DOHH2 (cell line): ENCODE data around the gene PCDHB5.
"Not testable (repeated sequence)": the region's sequence is repeated elsewhere in the genome, so short reads cannot be mapped to it uniquely, and the experiment has no call there.

ENCODE experiments used
- H3F3A ChIP-seq: fragments of 200-600 bp; sonication (generic), shearing (Covaris generic); 2 replicates; pipeline ENCODE4 v1.6.0; 2016; ENCODE audit warnings: antibody characterized with exemption, mild to moderate bottlenecking; ENCODE audit not compliant: control insufficient read depth, insufficient read depth
- H3K27ac ChIP-seq: fragments of 200-600 bp; sonication (generic); 2 replicates; pipeline ENCODE4 v1.5.1; 2014; ENCODE audit warnings: low read depth, mild to moderate bottlenecking, low read length, moderate library complexity
- H3K27me3 ChIP-seq: fragments of 200-600 bp; sonication (generic); 2 replicates; pipeline ENCODE4 v1.6.1; 2014; ENCODE audit warnings: mild to moderate bottlenecking, low read length, mixed read lengths; ENCODE audit not compliant: control insufficient read depth
- H3K36me3 ChIP-seq: fragments of 200-600 bp; sonication (generic); 2 replicates; pipeline ENCODE4 v1.6.1; 2014; ENCODE audit warnings: mild to moderate bottlenecking, low read length, moderate library complexity, mixed read lengths; ENCODE audit not compliant: control insufficient read depth
- H3K4me1 ChIP-seq: fragments of 200-600 bp; sonication (generic); 2 replicates; pipeline ENCODE4 v1.6.1; 2014; ENCODE audit warnings: mild to moderate bottlenecking, low read length, mixed read lengths; ENCODE audit not compliant: control insufficient read depth
- H3K4me2 ChIP-seq: fragments of 200-600 bp; sonication (generic); 2 replicates; pipeline ENCODE4 v1.6.0; 2014; ENCODE audit warnings: mild to moderate bottlenecking, low read length, moderate library complexity
- H3K4me3 ChIP-seq: fragments of 200-600 bp; sonication (generic); 2 replicates; pipeline ENCODE4 v1.5.1; 2014; ENCODE audit warnings: mild to moderate bottlenecking, low read length, mixed read lengths
- H3K79me2 ChIP-seq: fragments of 200-600 bp; sonication (generic); 2 replicates; pipeline ENCODE4 v1.6.1; 2014; ENCODE audit warnings: mild to moderate bottlenecking, low read length, mixed read lengths; ENCODE audit not compliant: control insufficient read depth
- H3K9me2 ChIP-seq: fragments of 200-600 bp; sonication (generic); replicated peaks from 2 replicates; pipeline ENCODE4 v1.6.1; 2014; ENCODE audit warnings: mild to moderate bottlenecking, low read length, mixed read lengths; ENCODE audit not compliant: control insufficient read depth
- H3K9me3 ChIP-seq: fragments of 200-600 bp; sonication (generic); 2 replicates; pipeline ENCODE4 v1.6.1; 2014; ENCODE audit warnings: antibody characterized with exemption, low read length, mixed read lengths; ENCODE audit not compliant: control insufficient read depth, insufficient read depth
- H4K20me1 ChIP-seq: fragments of 200-600 bp; sonication (generic); 2 replicates; pipeline ENCODE4 v1.6.0; 2014; ENCODE audit warnings: low read depth, mild to moderate bottlenecking, antibody characterized with exemption, low read length, moderate library complexity; ENCODE audit not compliant: control insufficient read depth, insufficient read depth
- CTCF ChIP-seq: fragments of 200-600 bp; sonication (generic); IDR thresholded peaks from one replicate; pipeline ENCODE4 v1.5.1; 2014; ENCODE audit warnings: antibody characterized with exemption, mild to moderate bottlenecking, low read depth, low read length; ENCODE audit not compliant: poor library complexity, severe bottlenecking
- EZH2phosphoT487 ChIP-seq: fragments of 200-600 bp; sonication (generic); IDR thresholded peaks from 2 replicates; pipeline ENCODE4 v1.6.1; 2017; ENCODE audit warnings: borderline replicate concordance, mild to moderate bottlenecking, antibody characterized with exemption, low read length, moderate library complexity, mixed read lengths

PCDHB5 gene

GRCh38 chr5:141135030-141135717 lies at the start of gene PCDHB5:
Gene PCDHB5, plus strand, starts transcription at chr5:141135206. Its CDS starts 229 bp downstream, at chr5:141135435.
- Histone ChIP-seq H3K36me3 (no peaks in the 10 kb centered on the region), H3K27ac (no peak within 1 kb of the TSS), H3K9me3 (no peaks in the 10 kb centered on the region; the same call in 1 of the 2 replicates), H3K27me3 (no peaks in the 10 kb centered on the region), H4K20me1 (no peaks in the 10 kb centered on the region), H3K4me3 (no peak within 1 kb of the TSS), H3F3A (no peaks in the 10 kb centered on the region), H3K79me2 (no peaks in the 10 kb centered on the region), H3K4me2 (no peak within 1 kb of the TSS), H3K9me2 (no peaks in the 10 kb centered on the region), H3K4me1 (no peaks in the 10 kb centered on the region)
- TF ChIP-seq EZH2phosphoT487 (no peak), CTCF (peak; percentile 26)

- H3K27ac ChIP-seq, result no peak within 1 kb of the TSS
- H3K4me3 ChIP-seq, result no peak within 1 kb of the TSS
- no peaks in the 10 kb centered on the region for H3K27me3 ChIP-seq
These were observed 40.3 kb upstream of the PCDHB5 start, which contains the start of gene PCDHB2 for GRCh38 chr5:141094481-141095262. Gene PCDHB2, plus strand, starts transcription at chr5:141094615. Its CDS starts 176 bp downstream, at chr5:141094791.

GRCh38 chr5:141095263-141095641 lies 39.8 kb upstream of the PCDHB5 start:
- H3K27ac ChIP-seq, result no peak overlapping the region
- H3K9me3 ChIP-seq, result no peaks in the 10 kb centered on the region
- no peaks in the 10 kb centered on the region for H3K36me3 ChIP-seq
- H3K27me3 ChIP-seq, result no peaks in the 10 kb centered on the region
- H3K4me1 ChIP-seq, result no peaks in the 10 kb centered on the region
- no peak overlapping the region for H3K4me3 ChIP-seq
- TF ChIP-seq CTCF (no peak), EZH2phosphoT487 (no peak)
- H3K79me2 ChIP-seq, result no peaks in the 10 kb centered on the region
- H3K4me2 ChIP-seq, result no peak overlapping the region
- no peaks in the 10 kb centered on the region for H3K9me2 ChIP-seq
- H3F3A ChIP-seq, result no peaks in the 10 kb centered on the region
- H4K20me1 ChIP-seq, result no peaks in the 10 kb centered on the region

More at GRCh38 chr5:141094481-141095262, 40.3 kb upstream of the PCDHB5 start, which contains the start of gene PCDHB2:
- Histone ChIP-seq H3K36me3 (no peaks in the 10 kb centered on the region), H3K4me2 (no peak within 1 kb of the TSS), H3F3A (no peaks in the 10 kb centered on the region), H4K20me1 (no peaks in the 10 kb centered on the region), H3K4me1 (no peaks in the 10 kb centered on the region), H3K9me2 (no peaks in the 10 kb centered on the region), H3K79me2 (no peaks in the 10 kb centered on the region), H3K9me3 (no peaks in the 10 kb centered on the region)
- no peak for TF ChIP-seq EZH2phosphoT487
- peak; percentile 48 for TF ChIP-seq CTCF

- not testable (repeated sequence) for H3K9me3 ChIP-seq, H3K4me1 ChIP-seq, H3K36me3 ChIP-seq, H3K79me2 ChIP-seq, H3K4me2 ChIP-seq, H3K9me2 ChIP-seq, H3K27me3 ChIP-seq, H3K27ac ChIP-seq, H3F3A ChIP-seq, H3K4me3 ChIP-seq, H4K20me1 ChIP-seq
These were observed 38.8 kb upstream of the PCDHB5 start for GRCh38 chr5:141096181-141096580.

DNA sequence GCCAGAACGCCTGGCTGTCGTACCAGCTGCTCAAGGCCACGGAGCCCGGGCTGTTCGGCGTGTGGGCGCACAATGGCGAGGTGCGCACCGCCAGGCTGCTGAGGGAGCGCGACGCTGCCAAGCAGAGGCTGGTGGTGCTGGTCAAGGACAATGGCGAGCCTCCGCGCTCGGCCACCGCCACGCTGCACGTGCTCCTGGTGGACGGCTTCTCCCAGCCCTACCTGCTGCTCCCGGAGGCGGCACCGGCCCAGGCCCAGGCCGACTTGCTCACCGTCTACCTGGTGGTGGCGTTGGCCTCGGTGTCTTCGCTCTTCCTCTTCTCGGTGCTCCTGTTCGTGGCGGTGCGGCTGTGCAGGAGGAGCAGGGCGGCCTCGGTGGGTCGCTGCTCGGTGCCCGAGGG lies 38.4 kb upstream of the PCDHB5 start:
- H3K27me3 ChIP-seq, H3K9me3 ChIP-seq, H3K36me3 ChIP-seq, H3K27ac ChIP-seq, H3K79me2 ChIP-seq, H3K9me2 ChIP-seq, H4K20me1 ChIP-seq, H3K4me2 ChIP-seq, H3F3A ChIP-seq, H3K4me3 ChIP-seq, H3K4me1 ChIP-seq: not testable (repeated sequence)
